ENCODE data around the gene PAQR7.

GRCh38 chr1:25895365-25895990 lies 20.0 kb upstream of the PAQR7 start:
- TF ChIP-seq, protein P1, sequence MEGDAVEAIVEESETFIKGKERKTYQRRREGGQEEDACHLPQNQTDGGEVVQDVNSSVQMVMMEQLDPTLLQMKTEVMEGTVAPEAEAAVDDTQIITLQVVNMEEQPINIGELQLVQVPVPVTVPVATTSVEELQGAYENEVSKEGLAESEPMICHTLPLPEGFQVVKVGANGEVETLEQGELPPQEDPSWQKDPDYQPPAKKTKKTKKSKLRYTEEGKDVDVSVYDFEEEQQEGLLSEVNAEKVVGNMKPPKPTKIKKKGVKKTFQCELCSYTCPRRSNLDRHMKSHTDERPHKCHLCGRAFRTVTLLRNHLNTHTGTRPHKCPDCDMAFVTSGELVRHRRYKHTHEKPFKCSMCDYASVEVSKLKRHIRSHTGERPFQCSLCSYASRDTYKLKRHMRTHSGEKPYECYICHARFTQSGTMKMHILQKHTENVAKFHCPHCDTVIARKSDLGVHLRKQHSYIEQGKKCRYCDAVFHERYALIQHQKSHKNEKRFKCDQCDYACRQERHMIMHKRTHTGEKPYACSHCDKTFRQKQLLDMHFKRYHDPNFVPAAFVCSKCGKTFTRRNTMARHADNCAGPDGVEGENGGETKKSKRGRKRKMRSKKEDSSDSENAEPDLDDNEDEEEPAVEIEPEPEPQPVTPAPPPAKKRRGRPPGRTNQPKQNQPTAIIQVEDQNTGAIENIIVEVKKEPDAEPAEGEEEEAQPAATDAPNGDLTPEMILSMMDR (IDR thresholded peaks at IDR 0.05) = peak; percentile 91 to 100 (median 98)
- TF ChIP-seq POLR2A (IDR thresholded peaks at IDR 0.05) = peak in 1 of 3 donors; percentile 16
